Measurements from ENCODE around the gene NRG2.

DNA sequence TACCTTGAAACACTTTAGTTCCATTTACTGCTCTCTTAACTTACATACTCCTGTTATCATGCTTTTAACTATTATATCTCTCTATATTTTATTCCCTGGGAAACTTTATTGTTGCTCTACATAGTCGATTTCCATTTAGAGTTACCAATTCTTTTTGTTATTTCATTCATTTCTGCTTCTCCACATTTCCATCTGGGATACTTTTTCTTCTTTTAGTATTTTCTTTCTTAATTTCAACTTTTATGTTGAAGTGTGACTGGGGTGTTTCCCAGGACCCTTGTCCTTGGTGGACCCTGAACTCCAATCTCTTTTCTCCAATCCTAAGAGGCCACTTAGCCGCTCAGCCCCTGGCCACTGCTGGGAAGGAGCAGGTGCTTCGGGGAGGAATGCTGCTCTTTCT lies 211.5 kb downstream of the NRG2 start:
- TF ChIP-seq, protein P1, sequence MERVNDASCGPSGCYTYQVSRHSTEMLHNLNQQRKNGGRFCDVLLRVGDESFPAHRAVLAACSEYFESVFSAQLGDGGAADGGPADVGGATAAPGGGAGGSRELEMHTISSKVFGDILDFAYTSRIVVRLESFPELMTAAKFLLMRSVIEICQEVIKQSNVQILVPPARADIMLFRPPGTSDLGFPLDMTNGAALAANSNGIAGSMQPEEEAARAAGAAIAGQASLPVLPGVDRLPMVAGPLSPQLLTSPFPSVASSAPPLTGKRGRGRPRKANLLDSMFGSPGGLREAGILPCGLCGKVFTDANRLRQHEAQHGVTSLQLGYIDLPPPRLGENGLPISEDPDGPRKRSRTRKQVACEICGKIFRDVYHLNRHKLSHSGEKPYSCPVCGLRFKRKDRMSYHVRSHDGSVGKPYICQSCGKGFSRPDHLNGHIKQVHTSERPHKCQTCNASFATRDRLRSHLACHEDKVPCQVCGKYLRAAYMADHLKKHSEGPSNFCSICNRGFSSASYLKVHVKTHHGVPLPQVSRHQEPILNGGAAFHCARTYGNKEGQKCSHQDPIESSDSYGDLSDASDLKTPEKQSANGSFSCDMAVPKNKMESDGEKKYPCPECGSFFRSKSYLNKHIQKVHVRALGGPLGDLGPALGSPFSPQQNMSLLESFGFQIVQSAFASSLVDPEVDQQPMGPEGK (CRISPR knock-in tag; IDR thresholded peaks at IDR 0.05; ENCODE audit: borderline replicate concordance), result no peak
- TF ChIP-seq ESRRG (CRISPR knock-in tag; IDR thresholded peaks at IDR 0.05) (no peak), ZFP3 (CRISPR knock-in tag; IDR thresholded peaks at IDR 0.05) (no peak), ISL1 (CRISPR knock-in tag; IDR thresholded peaks at IDR 0.05) (no peak), ZNF565 (CRISPR knock-in tag; conservative IDR thresholded peaks at IDR 0.05; ENCODE audit: low read depth) (no peak), CSDC2 (CRISPR knock-in tag; IDR thresholded peaks at IDR 0.05) (no peak)
